Cardiac fibroblast (primary cell): ENCODE results near the gene EXOSC10.
"Not testable (repeated sequence)": the region's sequence is repeated elsewhere in the genome, so short reads cannot be mapped to it uniquely, and the experiment has no call there.

Experiments
- DNase-seq, 2 donors: peaks; one replicate each; pipeline versions ENCODE4 v3.0.0 to v3.0.0-alpha.2; 2010; ENCODE audit warnings: low read depth in 2 of 2
- H3K4me3 ChIP-seq, 2 donors: replicated peaks in 1 of 2; 1 replicate in 1 of 2; 2 replicates in 1 of 2; pipeline ENCODE4 v1.5.1; 2011; ENCODE audit warnings: low read depth in 2 of 2, low read length in 2 of 2, mild to moderate bottlenecking in 2 of 2, moderate library complexity in 1 of 2
- TF ChIP-seq, protein P1 (sequence below): IDR thresholded peaks from one replicate; pipeline ENCODE4 v1.5.1; 2011; ENCODE audit warnings: low read depth, mild to moderate bottlenecking, low read length, inconsistent platforms

Gene EXOSC10

GRCh38 chr1:11026903-11027302 is 72.8 kb downstream of the EXOSC10 start:
- no peak for DNase-seq
- TF ChIP-seq, protein P1, sequence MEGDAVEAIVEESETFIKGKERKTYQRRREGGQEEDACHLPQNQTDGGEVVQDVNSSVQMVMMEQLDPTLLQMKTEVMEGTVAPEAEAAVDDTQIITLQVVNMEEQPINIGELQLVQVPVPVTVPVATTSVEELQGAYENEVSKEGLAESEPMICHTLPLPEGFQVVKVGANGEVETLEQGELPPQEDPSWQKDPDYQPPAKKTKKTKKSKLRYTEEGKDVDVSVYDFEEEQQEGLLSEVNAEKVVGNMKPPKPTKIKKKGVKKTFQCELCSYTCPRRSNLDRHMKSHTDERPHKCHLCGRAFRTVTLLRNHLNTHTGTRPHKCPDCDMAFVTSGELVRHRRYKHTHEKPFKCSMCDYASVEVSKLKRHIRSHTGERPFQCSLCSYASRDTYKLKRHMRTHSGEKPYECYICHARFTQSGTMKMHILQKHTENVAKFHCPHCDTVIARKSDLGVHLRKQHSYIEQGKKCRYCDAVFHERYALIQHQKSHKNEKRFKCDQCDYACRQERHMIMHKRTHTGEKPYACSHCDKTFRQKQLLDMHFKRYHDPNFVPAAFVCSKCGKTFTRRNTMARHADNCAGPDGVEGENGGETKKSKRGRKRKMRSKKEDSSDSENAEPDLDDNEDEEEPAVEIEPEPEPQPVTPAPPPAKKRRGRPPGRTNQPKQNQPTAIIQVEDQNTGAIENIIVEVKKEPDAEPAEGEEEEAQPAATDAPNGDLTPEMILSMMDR: no peak
- no peak overlapping the region for H3K4me3 ChIP-seq

- no peak overlapping the region for H3K4me3 ChIP-seq
- TF ChIP-seq, protein P1: no peak
- DNase-seq: no peak
Observed at GRCh38 chr1:11026052-11026451, 73.6 kb downstream of the EXOSC10 start.

DNA sequence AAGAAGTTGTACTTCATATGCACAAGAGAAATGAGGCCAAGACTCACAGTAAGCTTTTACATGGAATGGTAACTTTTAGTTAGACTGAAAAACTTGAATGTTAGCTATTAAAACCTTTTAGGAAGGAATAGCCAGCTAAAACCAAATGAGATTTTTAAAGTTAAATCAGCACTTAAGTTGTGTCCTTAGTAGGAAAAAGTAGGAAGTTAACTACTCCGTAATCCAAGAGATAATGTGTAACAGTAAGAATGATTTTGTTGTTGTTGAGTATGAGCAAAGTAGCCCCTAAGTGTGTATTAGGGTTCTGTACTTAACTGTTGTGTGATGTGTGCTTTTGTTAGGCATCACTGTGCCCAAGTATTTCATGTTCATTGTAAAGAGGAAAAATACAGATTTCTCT is 74.1 kb downstream of the EXOSC10 start:
- no peak for DNase-seq
- no peak overlapping the region for H3K4me3 ChIP-seq
- TF ChIP-seq, protein P1: no peak

- TF ChIP-seq, protein P1: no peak
- DNase-seq: no peak
- H3K4me3 ChIP-seq: no peak overlapping the region
Observed at GRCh38 chr1:11024874-11025203, 74.8 kb downstream of the EXOSC10 start.

DNA sequence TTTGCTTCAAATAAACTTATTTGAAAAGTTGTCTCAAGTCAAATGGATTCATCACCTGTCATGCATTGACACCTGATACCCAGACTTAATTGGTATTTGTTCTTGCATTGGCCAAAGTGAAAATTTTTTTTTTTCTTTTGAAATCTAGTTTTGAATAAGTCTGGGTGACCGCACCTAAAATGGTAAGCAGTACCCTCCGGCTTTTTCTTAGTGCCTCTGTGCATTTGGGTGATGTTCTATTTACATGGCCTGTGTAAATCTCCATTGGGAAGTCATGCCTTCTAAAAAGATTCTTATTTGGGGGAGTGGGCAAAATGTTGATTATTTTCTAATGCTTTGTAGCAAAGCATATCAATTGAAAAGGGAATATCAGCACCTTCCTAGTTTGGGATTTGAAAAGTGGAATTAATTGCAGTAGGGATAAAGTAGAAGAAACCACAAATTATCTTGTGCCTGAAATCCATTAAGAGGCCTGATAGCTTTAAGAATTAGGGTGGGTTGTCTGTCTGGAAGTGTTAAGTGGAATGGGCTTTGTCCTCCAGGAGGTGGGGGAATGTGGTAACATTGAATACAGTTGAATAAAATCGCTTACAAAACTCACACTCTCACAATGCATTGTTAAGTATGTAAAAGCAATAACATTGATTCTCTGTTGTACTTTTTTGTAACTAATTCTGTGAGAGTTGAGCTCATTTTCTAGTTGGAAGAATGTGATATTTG is 75.4 kb downstream of the EXOSC10 start:
- TF ChIP-seq, protein P1: no peak
- no peak for DNase-seq
- H3K4me3 ChIP-seq: no peak overlapping the region

- no peak for DNase-seq
- TF ChIP-seq, protein P1: no peak
- no peak overlapping the region for H3K4me3 ChIP-seq
Observed at GRCh38 chr1:11023201-11023600, 76.5 kb downstream of the EXOSC10 start.

DNA sequence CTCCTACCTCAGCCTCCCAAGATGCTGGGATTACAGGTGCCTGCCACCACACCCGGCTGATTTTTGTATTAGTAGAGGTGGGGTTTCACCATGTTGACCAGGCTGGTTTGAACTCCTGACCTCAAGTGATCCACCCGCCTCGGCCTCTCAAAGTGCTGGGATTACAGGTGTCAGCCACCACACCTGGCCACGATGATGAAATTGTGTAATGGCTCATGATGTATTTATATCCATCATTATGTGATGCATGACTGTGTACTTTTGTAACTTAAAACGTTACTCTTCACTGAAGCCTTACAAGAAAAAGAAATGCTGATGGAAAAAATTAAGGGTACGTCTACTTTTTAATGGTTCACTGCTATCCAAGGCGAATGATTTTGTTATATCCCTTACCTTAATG is 79.7 kb downstream of the EXOSC10 start:
- DNase-seq: no peak
- no peak overlapping the region for H3K4me3 ChIP-seq
- TF ChIP-seq, protein P1: no peak

DNA sequence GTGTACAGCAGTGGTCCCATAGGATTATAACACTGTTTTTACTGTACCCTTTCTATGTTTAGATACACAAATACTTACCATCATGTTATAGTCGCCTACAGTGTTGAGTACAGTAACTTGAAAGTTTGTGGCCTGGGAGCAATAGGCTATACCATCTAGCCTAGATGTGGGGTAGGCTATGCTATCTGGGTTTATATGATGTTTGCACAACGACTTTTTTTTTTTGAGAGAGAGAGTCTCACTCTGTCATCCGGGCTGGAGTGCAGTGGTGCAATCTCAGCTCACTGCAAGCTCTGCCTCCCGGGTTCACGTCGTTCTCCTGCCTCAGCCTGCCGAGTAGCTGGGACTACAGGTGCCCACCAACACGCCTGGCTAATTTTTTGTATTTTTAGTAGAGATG is 80.3 kb downstream of the EXOSC10 start:
- not testable (repeated sequence) for DNase-seq, H3K4me3 ChIP-seq
